Panc1 (cell line): ENCODE data around the gene PPM1D.

Experiments
- CTCF ChIP-seq: fragments of 450-650 bp; IDR thresholded peaks from 2 replicates; pipeline ENCODE4 v1.5.1; 2017; ENCODE audit warnings: mild to moderate bottlenecking
- TCF7L2 ChIP-seq: IDR thresholded peaks from 2 replicates; pipeline ENCODE4 v1.6.1; 2011; ENCODE audit warnings: mild to moderate bottlenecking, low read depth, low read length, inconsistent platforms

- TF ChIP-seq TCF7L2: no peak
- no peak for TF ChIP-seq CTCF
Measured at GRCh38 chr17:60629120-60629519, 29.1 kb downstream of the PPM1D start.
